Fibroblast of skin of right biceps (primary cell): ENCODE results near the gene FGD6.
A peak's percentile ranks its signal among the peaks of the same experiment; 100 is the strongest.

Experiments
- DNase-seq: peaks from one replicate; pipeline ENCODE4 v3.0.0-alpha.2; 2013

Gene FGD6

DNA sequence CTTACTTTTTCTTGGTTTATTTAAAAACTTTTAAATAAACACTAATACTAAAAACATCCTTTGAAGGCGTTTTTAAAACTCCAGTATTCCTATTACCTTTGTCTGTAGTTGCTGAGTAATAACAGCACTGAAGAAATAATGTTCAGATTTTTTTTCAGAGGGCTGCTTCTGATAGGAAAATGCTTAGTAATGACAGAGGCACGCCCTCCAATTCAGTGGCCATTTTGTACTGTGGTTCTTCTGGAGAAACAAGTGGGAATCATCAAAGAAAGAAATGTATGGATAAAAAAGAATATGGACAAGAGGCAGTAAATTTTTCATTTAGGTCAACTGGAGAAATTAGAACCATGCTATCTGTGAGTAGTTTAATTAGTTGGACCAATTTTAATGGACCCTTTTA lies 13.9 kb upstream of the FGD6 start:
- peak; percentile 19 for DNase-seq

DNA sequence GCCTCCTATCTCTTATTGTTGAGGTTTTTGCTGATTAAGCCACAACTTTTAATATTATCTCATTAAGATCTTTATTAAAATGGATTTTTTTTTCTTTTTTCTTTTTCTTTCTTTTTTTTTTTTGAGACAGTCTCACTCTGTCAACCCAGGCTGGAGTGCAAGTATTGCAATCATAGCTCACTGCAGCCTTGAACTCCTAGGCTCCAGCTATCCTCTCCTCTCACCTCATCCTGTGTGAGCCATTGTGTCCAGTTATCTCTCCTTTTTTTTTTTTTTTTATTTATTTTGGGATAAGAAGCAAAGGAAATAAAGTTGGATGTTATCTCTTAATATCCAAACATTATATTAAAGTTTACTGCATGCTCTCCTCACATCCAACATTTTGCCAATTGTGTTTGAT lies 13.0 kb upstream of the FGD6 start:
- DNase-seq: no peak

DNA sequence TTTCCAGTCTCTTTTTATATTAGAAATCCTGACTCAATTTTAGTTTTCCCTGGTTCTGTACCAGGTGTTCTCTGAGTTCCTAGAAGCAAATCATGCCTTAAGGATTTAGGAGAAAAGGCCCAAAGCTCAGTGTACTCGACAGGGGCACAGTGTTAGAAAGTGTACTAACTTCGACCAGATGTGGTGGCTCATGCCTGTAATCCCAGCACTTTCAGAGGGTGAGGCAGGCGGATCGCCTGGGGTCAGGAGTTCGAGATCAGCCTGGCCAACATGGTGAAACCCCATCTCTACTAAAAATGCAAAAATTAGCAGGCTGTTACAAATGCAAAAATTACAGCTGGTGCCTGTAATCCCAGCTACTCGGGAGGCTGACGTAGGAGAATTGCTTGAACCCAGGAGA lies 12.4 kb upstream of the FGD6 start:
- no peak for DNase-seq

DNA sequence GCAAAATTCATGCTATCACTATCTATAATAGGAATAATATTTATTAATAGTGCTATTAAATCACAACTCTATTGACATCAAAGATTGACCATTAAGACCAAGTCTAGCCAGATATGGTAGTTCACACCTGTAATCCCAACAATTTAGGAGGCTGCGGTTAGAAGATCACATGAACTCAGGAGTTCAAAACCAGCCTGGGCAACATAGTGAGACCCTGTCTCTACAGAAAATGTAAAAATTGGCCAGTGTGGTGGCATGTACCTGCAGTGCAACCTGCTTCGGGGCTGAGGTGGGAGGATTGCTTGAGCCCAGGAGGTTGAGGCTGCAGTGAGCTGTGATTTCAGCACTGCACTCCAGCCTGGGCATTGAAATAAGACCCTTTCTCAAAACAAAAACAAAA lies 11.3 kb upstream of the FGD6 start:
- DNase-seq: no peak

DNA sequence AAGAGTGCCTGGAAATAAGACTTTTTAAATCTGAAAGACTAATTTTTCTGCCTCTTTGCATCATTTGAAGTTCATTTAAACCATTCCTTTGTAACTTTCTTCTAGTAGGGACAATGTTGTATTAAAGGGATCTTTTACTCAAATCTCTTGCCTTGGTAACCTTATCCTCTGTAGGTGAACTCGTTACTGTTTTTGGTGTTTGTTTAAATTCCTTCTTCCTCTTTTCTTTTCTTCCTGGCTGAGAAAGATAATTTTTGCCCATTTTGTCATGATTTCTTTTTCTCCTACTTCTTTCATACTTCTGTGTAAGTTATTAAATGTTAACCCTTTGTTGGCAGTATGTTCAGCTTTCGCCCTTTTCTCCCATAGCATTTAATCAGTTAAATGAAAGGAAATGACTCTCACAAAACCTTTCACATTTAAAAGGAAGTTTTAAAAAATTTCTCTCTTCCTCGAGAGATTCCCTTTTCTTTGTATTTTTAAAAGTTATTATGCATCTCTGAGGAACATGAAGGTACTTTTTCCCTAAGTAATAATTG lies 10.6 kb upstream of the FGD6 start:
- DNase-seq: no peak

DNA sequence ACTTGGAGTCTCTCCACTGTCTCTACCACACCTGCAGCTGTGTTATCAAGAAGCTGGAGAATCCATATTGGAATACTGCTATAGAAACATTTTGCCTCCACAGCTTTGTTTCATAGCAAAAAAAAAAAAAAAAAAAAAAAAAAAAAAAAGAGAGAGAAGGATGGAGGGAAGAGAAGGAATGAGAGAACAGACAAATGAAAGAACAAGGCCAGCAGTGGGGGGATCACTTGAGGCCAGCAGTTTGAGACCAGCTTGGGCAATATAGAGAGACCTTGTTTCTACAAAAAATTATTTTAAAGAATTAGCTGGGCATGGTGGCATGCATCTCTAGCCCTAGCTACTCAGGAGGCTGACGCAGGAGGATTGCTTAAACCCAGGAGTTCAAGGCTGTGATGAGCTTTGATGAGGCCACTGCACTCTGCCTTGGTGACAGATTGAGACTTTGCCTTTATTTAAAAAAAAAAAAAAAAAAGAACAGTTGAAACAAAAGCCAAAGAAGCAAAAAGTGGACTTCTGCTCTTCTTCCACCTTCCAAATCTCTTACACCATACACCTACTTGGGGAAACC lies 8.5 kb upstream of the FGD6 start:
- DNase-seq: no peak

DNA sequence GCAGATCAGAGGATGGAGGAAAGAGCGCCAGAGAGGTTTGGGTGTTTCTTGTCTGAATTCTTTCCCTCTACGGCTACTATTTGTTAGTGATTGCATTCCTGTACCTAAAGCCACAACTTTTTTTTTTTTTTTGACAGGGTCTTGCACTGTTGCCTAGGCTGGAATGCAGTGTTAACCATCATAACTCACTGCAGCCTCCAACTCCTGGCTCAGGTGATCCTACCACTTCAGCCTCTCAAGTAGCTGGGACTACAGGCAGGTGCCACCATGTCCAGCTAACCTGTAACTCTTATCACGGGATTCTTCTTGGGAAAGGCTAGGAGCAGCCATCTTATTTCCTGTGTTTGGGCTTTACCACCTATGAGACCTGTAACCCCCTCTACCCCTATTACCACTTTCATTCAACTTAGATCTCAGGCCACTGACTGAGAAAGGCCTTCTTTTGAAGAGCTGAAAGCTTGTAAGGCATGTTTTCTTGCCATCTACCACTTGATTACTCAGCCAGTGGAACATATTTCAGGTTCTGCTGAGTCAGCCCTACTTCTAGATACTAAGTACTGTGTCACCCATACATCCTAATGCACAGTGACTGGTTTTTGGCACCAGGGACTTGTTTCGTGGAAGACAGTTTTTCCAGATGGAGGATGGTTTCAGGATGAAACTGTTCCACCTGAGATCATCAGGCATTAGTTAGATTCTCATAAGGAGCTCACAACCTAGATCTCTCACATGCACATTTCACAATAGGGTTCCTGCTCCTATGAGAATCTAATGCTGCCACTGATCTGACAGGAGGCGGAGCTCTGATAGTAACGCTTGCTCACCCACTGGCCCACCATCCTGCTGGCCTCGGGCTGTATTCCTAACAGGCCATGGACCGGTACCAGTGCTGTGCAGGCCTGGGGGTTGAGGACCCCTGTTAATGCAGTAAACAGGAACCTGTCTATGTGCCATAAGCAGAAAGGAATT lies 7.2 kb upstream of the FGD6 start:
- peak; percentile 87 for DNase-seq

DNA sequence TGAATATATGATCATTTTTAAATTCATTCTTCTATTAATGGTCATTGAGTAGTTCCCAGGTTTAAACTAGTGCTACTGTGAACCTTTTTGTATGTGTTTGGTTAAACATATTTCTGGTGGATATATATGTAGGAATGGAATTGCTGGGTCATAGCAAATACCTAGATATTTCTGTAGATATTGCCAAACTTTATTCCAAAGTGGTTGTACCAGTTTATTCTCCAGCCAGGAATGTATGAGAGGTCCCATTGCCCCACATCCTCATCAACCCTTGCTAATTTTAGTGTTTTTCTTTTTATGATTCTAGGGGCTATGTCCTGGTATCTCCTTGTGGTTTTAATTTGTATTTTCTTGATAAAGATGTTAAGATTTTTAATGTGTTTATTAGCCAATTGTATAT lies 3.5 kb upstream of the FGD6 start:
- no peak for DNase-seq

DNA sequence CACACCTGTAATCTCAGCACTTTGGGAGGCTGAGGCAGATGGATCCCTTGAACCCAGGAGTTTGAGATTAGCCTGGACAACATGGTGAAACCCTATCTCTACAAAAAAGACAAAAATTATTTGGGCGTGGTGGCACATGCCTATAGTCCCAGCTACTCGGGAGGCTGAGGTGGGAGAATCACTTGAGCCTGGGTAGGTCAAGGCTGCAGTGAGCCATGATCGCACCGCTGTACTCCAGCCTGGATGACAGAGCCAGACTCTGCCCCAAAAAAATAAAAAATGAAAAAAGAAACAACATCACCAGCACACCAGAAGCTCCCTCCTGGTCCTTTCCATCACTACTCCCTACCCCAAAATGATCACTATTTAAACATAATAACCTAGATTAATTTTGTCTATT lies 2.9 kb upstream of the FGD6 start:
- no peak for DNase-seq

DNA sequence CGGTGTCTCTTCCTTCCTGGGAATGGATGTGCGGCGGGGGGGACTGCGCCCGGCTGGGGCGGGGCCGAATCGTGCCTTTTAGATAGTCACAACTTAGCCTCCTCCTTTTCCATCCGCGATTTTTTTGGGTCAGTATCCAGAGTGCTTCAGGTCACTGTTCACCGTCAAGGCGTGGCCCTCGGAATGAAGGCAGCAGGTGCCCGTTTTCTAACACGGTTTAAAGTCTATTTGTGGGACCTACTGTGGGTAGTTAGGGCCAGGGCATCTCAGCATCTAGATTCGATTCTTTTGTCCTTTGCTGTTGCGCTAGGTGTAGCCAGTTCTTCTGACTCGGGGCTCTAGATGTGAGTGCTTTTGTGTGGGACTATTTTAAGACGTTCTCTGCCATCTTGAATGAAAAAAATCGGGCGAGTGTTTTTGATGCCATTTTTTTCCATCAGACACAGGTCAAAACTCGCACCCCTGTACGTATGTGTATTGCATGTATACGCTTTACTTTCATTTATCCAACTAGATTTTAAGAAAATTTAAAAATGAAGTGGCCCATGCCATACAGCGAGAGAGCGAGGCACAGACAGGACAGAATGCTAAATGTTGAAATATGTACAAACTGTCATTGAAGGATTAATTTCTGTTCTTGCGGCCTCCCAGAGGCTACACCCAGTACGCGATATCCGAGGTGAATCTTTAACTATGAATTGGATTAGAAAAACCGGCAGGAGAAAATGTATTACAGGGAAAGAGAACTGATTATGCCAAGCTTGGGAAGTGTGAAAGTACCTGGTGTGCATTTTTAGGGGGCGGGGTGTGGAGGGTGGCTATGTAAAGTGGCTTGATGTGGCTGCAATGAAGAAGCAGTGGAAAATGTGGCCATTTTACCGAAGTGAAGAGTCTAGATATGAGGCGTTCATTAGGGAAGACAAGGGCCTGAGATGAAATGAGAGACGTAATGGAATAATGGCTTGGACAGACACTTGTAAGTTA lies 1.2 kb upstream of the FGD6 start:
- DNase-seq: peak; percentile 69

DNA sequence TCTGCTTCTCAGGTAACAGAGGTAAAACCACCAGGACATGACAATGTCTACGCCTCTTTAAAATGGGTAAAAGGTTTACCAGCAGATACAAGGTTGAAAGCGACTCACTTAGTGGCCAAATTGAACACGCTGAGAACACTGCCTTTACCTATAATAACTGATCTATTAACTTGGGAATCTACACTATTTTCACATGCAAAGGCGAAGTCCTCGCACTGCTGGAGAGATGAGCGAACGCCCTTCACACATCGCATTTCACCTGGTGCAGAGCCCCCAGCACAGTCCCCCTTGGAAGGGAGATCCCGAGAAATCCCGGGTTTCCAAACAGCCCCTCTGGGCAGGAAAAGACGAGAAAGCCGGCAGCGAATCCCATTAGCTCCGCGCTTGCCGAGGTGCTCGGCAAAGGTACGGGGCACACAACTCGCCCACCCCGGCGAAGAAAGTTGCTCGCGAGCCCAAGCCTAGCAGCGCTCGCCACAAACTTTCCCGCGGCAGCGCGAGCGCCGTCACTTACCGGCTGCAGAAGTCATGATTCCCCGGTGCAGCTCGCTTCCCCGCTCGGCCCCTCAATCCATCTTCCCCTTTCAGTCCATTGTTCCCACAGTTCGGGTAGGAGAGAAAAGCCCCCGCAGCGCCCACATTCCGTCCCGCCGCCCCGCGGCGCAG lies 423 bp downstream of the FGD6 start:
- DNase-seq: no peak

DNA sequence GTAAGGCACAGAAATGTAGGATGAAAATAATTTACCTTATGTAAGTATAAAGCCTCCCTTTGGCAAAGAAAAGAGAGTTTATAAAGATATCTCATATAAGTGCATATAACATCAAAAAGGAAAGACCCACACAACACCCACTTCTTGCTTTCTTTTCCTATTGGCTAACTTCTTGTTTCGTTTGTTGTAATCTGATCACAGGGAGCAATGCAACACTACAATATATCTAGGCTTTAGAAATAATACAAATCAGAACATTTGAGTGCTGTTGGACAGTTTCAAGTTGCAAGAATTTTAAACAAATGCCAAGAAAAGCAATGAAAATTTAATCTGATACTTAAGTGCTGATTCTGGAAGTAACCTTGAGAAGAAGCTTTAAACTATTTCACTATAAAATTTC lies 1.3 kb downstream of the FGD6 start:
- peak; percentile 67 for DNase-seq

DNA sequence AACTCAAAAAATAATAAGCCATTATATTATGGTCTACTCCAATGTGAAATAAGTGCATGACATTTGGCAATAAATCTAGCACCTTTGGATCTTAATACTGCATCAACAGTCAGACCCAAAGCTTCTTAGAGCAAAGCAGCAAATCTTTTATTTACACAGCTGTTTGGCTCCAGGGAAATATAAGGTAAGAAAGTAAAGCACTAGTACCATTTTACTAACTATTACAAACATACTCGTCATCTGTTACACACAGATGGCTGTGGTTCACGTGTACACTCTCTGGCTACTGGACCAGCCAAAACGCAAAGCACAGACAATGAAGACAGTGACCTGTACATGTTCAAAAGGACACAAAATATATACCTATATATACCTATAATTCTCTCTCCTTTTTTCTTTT lies 2.8 kb downstream of the FGD6 start:
- no peak for DNase-seq

DNA sequence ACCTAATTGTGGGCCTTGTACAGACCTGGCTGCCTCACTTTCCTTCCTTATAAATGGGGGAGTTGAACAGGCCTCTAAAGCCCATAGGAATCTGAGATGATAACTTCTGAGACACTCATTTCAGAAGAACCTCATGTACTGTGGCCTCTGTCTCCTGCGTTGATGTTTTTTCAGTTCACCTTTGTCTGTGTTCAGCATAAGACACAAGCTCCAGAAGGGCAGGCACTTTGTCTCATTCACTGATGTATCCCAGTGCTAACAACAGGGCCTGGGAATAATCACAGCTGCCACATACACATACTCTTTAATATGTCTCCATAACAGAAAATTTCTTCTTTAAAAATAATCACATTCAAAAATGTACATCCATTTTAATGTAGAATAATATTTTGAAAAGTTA lies 3.3 kb downstream of the FGD6 start:
- no peak for DNase-seq

DNA sequence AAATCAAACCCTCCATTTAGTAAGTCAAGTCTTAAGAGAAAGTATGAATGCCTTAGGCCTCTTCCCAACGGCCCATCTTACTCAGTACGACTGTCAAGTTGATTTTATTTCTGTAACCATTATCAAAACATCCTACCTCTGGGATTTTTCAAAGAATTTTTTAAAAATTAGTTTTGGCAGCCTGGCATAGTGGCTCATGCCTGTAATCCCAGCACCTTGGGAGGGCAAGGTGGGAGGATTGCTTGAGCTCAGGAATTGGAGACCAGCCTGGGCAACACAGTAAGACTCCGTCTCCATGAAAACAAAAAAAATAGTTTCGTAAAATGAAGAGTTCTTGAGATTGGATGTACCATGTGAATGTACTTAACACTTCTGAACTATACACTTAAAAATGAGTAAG lies 4.1 kb downstream of the FGD6 start:
- DNase-seq: no peak

DNA sequence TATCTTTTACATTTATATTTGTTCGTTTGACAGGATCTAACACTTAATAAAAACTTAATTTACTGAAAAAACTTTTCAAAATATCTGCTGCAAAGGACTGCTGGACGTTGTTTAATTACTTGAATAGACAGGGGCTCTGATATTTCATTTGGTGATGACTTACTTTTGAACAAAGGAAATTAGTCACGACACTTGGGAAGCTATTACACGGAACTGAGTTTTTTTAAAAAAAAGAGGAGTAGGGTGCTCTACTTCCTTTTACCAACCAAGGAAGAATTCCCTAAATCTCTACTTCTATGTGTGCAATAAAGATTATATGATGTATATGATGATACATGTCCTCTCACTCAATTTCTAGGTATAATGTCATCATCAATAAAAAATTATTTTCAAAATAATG lies 4.7 kb downstream of the FGD6 start:
- no peak for DNase-seq

DNA sequence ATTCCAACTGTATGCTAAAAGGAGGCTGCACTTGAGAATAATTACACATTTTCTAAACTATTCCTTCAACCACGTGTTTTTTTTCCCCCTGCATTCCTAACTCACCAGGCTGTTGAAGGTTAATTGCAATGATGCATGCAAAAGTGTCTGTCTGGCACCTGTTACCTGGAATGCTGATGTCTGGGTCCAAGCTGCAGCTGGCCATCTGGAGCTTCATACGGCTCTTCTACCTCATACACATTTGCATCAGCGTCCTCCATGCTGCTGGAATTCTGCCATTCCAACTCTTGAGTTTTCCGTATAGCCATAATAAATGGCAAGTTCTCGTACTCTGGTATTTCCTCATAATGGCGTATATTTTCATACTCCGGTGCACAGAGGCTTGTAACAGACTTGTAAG lies 8.6 kb downstream of the FGD6 start:
- no peak for DNase-seq

DNA sequence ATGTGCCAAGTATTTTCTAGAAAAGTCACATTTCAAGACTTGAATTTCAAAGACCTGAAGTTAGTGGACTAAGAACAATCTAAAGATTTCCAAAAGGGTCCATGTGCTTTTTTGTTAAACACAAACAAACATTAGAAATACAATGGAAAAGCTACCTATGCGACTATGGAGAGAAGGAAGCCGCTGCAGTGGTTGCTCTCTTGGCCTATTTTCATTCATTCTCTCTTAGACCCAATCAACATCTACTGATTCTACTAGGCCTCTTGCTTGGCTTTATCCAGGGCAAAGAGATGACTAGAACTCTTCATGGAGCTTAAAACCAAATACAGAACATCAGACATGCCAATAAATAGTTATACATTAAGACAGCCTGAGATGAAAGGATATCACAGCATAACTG lies 9.9 kb downstream of the FGD6 start:
- no peak for DNase-seq

DNA sequence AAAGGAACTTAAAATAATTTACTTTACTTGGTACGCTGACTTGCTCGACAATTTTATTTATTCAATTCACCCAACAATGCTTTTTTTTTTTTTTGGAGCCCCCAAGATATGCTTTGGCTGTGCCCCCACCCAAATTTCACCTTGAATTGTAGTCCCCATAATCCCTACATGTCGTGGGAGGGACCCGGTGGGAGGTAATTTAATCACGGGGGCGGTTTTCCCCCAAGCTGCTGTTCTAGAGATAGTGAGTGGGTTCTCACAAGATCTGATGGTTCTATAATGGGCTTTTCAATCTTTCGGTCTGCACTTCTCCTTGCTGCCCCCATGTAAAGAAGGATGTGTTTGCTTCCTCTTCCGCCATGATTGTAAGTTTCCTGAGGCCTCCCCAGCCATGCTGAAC lies 10.4 kb downstream of the FGD6 start:
- DNase-seq: no peak

DNA sequence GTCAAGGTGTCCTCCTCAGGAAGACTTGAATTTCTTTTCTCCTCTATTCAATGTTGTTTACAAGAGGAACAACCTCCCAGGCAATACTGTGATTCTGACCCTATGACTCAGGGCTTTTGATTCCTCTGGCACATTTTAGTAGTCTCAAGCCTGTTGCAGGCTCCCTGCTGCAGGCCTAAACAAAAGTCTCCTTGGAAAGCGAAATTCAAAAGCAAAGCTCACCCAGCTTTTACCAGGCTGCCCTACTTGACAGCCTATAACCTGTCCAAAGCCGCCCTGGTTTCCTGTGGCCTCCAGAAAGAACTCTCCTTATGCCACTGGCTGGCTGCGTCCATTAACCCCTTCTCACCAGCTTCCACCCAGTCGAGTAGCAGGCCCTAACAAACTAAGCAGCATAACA lies 11.6 kb downstream of the FGD6 start:
- DNase-seq: peak; percentile 80

DNA sequence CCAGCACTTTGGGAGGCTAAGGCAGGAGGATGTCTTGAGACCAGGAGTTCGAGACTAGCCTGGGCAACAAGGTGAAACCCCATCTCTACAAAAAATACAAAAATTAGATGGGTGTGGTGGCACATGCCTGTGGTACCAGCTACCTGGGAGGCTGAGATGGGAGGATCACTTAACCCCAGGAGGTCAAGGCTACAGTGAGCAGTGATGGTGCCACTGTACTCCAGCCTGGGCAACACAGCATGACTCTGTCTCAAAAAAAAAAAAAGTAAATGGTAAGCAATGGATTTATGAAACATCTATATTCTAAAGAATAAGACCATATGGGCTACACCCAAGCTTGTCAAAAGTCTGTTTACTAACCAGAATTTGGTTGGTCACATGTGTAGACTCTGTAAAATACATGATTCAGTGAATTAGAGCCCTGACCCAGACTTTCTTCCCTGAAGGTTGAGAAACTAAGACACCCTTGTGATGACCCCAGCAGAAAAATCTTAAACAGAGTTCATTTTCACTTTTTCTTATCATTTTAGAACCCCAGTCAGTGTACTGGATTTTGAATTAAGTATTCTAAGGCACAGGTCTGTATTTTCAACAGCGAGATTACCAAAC lies 12.1 kb downstream of the FGD6 start:
- DNase-seq: no peak
